Renal cortex interstitium (tissue), 11 donors: ENCODE data around the gene BCAS3. TPM values are rescaled to one million over a fixed set of nuclear protein-coding genes. Genes with fewer than 3 reads are reported as not detected.

Experiments used
- DNase-seq, 11 donors: peaks; one replicate each; pipeline ENCODE4 v3.0.0-alpha.2; 2013; ENCODE audit warnings: low read depth in 9 of 11, low spot score in 4 of 11; ENCODE audit errors: extremely low read depth in 1 of 11
- polyA plus RNA-seq, 3 donors: library from polyadenylated mRNA; unstranded; fragments of 120-200 nt; gene quantifications; one replicate each; pipeline ENCODE4 v1.2.1, GENCODE V29; 2013; ENCODE audit not compliant: insufficient read length in 3 of 3

The BCAS3 gene
- polyA plus RNA-seq, 3 donors, result 27.0 to 30.9 (median 28.9) TPM

DNA sequence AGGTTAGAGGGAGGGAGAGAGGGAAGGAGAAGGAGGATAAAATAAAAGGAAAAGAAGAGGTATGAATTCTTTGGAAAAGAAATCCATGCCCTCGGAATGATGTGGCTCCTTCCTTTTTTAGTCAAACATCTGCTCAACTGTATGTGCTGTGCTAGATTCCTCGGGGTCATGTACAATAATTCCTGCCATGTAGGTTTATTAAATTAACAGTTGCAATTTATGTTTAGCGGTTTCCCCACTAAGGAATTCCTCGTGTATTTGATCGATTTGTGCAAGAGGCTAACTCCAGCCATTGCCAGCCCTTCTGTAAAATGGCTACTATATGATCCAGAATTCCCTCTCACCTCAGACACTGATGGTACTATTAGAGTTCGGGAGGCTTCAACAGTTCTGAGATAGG, 639.0 kb downstream of the BCAS3 start:
- DNase-seq, result no peak

GRCh38 chr17:61317779-61318178, 640.1 kb downstream of the BCAS3 start:
- DNase-seq, result no peak

DNA sequence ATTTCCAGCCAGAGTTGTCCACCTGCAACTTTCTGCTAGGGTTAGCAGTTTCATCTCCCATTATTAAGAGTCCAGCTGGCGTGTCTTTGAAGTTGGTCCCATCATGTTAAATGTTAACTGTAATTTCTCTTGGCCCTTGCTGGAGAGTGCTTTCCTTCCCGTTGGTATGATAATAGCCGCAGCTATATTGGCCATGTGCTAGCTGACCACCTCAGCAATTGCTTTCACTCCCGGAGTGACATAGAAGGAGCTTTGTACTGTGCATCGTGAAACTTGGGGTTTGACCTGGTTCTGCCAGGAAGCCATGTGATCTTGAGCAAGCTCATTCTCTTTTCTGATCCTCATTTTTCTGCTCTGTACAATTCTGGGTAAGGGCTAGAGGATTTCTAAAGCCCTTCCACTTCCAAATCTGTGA, 641.0 kb downstream of the BCAS3 start:
- no peak for DNase-seq

DNA sequence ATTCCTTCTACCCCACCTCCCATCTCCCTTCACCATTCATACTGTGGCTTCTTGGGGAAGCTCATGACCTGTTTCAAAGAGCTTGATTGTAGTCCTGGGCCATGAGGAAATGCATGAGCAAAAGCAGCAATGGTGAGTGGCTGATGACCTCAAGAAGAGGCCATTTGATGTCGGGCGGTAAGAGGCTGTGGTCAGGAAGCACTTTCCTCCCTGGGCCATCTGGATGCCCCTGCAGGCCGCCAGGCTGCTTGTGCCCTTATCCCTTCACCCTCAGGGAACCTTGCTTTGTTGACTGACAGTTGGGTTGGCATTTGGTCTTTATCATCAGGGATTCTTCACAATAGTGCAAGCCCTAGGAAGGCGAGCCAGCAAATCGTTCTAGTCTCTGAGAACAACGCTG, 643.7 kb downstream of the BCAS3 start:
- no peak for DNase-seq

GRCh38 chr17:61322325-61323002, 644.8 kb downstream of the BCAS3 start:
- DNase-seq, result no peak

DNA sequence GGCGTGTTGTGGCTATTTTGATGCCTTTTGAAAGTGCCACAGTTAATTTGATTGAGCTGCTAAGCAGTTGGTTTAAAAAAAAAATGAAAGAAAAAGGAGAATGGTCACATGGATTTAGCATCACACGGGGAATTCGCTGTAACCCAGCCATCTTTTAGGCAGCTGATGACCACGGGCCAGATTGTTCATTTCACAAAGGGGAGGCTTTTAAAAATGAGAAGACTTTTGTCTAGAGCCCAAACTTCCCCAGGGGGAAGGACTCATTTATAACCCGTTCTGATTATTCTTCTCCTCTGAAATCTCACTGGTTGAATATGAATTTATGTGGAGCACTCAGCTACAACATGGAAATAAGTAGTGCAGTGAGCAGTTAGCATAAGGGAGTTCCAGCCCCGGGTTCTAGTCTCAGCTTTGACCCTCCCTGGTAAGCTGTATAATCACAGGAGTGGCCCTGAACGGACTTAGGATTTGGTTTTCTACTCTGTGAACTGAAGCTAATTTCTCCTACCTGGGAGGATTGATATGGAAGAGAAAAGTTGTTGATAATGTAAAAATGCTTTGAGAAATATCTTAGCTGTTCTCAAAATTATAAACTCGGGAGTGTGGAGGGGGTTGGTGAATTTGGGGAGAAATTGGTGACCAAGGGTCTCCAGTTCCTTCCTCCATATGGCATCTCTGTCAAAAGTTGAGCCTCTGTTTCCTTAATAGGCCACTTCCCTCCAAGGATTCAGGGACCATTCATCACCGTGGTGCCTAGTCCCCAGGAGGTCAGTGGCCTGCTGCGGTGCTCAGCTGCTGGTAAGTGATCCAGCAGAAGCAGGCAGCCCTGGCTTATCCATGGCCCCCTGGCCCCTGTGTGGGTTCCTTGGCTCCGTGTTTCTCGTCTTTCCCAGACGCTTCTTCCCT, 645.6 kb downstream of the BCAS3 start:
- no peak for DNase-seq

- DNase-seq, result no peak
Measured at GRCh38 chr17:61323909-61324868, 646.5 kb downstream of the BCAS3 start.

- DNase-seq, result no peak
Measured at GRCh38 chr17:61324950-61325349, 647.3 kb downstream of the BCAS3 start.

- DNase-seq, result no peak
Measured at GRCh38 chr17:61325382-61326073, 647.9 kb downstream of the BCAS3 start.

- no peak for DNase-seq
Measured at GRCh38 chr17:61326330-61326729, 648.7 kb downstream of the BCAS3 start.

GRCh38 chr17:61328351-61328750, 650.7 kb downstream of the BCAS3 start:
- no peak for DNase-seq

GRCh38 chr17:61330174-61331150, 652.8 kb downstream of the BCAS3 start:
- DNase-seq, result no peak

DNA sequence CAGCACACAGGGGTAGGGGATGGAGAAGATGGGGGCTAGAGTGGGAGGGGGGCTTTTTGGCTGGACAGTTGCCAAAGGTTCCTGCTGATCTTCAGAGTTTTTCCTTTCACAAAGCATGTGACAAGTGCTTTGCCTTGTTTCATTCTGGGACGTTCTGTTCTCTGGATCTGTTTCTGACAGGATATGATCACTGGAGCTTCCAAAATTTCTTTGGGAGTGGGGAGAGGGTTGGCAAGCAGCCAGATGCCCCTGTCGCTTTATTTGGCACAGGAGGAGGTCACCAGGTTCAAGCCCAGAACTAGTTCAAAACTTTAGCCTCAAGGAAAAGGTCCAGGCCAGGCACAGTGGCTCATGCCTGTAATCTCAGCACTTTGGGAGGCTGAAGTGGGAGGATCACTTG, 653.5 kb downstream of the BCAS3 start:
- no peak for DNase-seq

GRCh38 chr17:61331886-61332285, 654.2 kb downstream of the BCAS3 start:
- no peak for DNase-seq

GRCh38 chr17:61333136-61333535, 655.5 kb downstream of the BCAS3 start:
- DNase-seq, result no peak

DNA sequence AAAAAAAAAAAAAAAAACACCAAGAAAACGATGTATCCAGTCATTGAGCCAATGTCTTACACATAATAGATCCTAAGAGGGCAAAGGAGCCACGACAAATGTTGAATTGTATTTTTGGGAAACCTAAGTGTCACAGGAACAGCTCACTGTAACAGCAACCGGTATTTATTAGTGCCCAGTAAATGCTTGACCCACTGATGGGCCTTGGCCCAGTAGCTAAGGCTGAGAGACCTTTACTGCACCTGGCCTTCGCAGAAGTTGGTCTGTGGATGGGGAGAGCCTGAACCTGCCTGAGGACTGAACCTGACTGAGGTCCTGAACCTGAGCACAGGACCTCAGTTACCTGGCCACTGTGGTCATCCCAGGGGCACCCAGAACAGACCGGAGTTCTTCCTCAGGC, 657.0 kb downstream of the BCAS3 start:
- no peak for DNase-seq

- peak in 1 of 11 donors; percentile 72 for DNase-seq
Measured at GRCh38 chr17:61335105-61335844, 657.6 kb downstream of the BCAS3 start.
